HepG2 (cell line): ENCODE results near the gene RAB29.

Experiments used
- EZH2 ChIP-seq: conservative IDR thresholded peaks from 2 replicates; pipeline ENCODE4 v1.6.1; 2012; ENCODE audit warnings: mild to moderate bottlenecking, low read depth, low read length, moderate library complexity
- NFE2L1 ChIP-seq: sonication (generic); formaldehyde crosslinking; IDR thresholded peaks from 2 replicates; pipeline ENCODE4 v1.4.0; 2020; ENCODE audit warnings: missing genetic modification reagents, mild to moderate bottlenecking, borderline replicate concordance
- TF ChIP-seq, protein P1 (sequence below): IDR thresholded peaks from 2 replicates; pipeline ENCODE4 v1.6.1; 2016; ENCODE audit warnings: missing biosample characterization, missing genetic modification reagents, low read depth
- TF ChIP-seq, protein P2 (sequence below): sonication (generic); formaldehyde crosslinking; IDR thresholded peaks from 2 replicates; pipeline ENCODE4 v1.8.1; 2023; ENCODE audit warnings: mild to moderate bottlenecking, missing genetic modification reagents, borderline replicate concordance

DNA sequence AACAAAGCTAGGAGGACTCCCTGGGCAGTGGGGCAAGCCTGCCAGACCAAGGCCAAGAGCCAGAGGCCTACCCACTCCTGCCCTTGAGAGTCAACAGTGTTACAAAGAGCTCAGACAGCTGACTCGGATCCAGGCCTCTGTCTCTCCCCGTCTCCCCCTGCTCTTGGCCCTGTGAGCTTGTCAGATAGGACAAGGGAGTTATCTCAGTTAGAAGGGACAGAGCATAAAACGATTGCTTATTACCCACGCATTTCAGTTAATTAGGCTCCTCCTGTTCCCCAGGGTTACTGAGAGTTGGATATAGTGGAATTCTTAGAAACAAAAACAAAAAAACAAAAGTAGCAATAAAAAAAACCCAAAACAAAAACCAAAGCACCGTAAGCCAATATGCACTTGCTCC is 36.4 kb upstream of the RAB29 start:
- TF ChIP-seq NFE2L1 (no peak), EZH2 (no peak)
- TF ChIP-seq, protein P1, sequence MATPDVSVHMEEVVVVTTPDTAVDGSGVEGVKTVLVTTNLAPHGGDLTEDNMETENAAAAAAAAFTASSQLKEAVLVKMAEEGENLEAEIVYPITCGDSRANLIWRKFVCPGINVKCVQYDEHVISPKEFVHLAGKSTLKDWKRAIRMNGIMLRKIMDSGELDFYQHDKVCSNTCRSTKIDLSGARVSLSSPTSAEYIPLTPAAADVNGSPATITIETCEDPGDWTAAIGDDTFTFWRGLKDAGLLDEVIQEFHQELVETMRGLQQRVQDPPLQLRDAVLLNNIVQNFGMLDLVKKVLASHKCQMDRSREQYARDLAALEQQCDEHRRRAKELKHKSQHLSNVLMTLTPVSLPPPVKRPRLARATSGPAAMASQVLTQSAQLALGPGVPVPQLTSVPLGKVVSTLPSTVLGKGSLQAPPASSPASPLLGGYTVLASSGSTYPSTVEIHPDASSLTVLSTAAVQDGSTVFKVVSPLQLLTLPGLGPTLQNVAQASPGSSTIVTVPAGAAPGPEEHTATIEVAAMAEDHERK (CRISPR knock-in tag), result no peak
- TF ChIP-seq, protein P2, sequence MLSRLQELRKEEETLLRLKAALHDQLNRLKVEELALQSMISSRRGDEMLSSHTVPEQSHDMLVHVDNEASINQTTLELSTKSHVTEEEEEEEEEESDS (CRISPR knock-in tag), result no peak
